Measurements from ENCODE around the gene PPIH.
"Not testable (repeated sequence)": the region's sequence is repeated elsewhere in the genome, so short reads cannot be mapped to it uniquely, and the experiment has no call there.

GRCh38 chr1:42682484-42682738 is 24.2 kb downstream of the PPIH start:
- not testable (repeated sequence) for TF ChIP-seq CTCF (conservative IDR thresholded peaks at IDR 0.05; ENCODE audit: low read depth in 2 of 2); POLR2AphosphoS5 (IDR thresholded peaks at IDR 0.05; ENCODE audit: low read depth); JUNB (IDR thresholded peaks at IDR 0.05; ENCODE audit: unreplicated experiment); CREB1 (CRISPR knock-in tag; IDR thresholded peaks at IDR 0.05; ENCODE audit: low read depth); REST (IDR thresholded peaks at IDR 0.05; ENCODE audit: unreplicated experiment); EZH2 (IDR thresholded peaks at IDR 0.05; ENCODE audit: low read depth, unreplicated experiment)

Measured in GM23338 (cell line).